Kidney (tissue), 14 donors: ENCODE data around the gene FRAT2. TPM values are rescaled to one million over a fixed set of nuclear protein-coding genes. Genes with fewer than 3 reads are reported as not detected.

Experiments used
- DNase-seq, 5 donors: peaks; one replicate each; pipeline ENCODE4 v3.0.0-alpha.2; 2013 to 2020
- FAIRE-seq: peaks from 2 replicates; lab custom pipeline; 2012; peaks lifted over from hg19 to GRCh38; lab: Jason Lieb, UNC
- H3K27ac ChIP-seq, 2 donors: one replicate each; pipeline ENCODE4 v1.7.0; 2013; ENCODE audit warnings: low read depth in 2 of 2, low read length in 2 of 2, inconsistent platforms in 1 of 2
- H3K27me3 ChIP-seq: one replicate; pipeline ENCODE4 v1.7.1; 2013; ENCODE audit warnings: low read length, inconsistent platforms; ENCODE audit not compliant: control insufficient read depth, insufficient read depth
- H3K36me3 ChIP-seq, 3 donors: one replicate each; pipeline versions ENCODE4 v1.7.0 to v1.7.1; 2013; ENCODE audit warnings: low read length in 3 of 3, control low read depth in 1 of 3, inconsistent platforms in 1 of 3; ENCODE audit not compliant: insufficient read depth in 3 of 3, control insufficient read depth in 2 of 3
- H3K4me1 ChIP-seq, 3 donors: one replicate each; pipeline versions ENCODE4 v1.7.0 to v1.7.1; 2013; ENCODE audit warnings: low read length in 3 of 3, inconsistent platforms in 1 of 3, low read depth in 1 of 3; ENCODE audit not compliant: control insufficient read depth in 2 of 3, insufficient read depth in 2 of 3
- H3K4me3 ChIP-seq, 3 donors: one replicate each; pipeline versions ENCODE4 v1.7.0 to v1.8.1; 2013; ENCODE audit warnings: low read length in 3 of 3, control low read depth in 1 of 3, inconsistent platforms in 1 of 3
- H3K9ac ChIP-seq, 3 donors: one replicate each; pipeline versions ENCODE4 v1.7.0 to v1.7.1; 2013; ENCODE audit warnings: low read length in 3 of 3, control low read depth in 1 of 3, inconsistent platforms in 1 of 3
- H3K9me3 ChIP-seq, 3 donors: one replicate each; pipeline versions ENCODE4 v1.7.0 to v1.7.1; 2013; ENCODE audit warnings: low read length in 3 of 3, control low read depth in 1 of 3, inconsistent platforms in 1 of 3; ENCODE audit not compliant: control insufficient read depth in 2 of 3, insufficient read depth in 1 of 3
- CTCF ChIP-seq: IDR thresholded peaks from 3 replicates; pipeline ENCODE4 v1.5.1; 2012; ENCODE audit warnings: mild to moderate bottlenecking, moderate library complexity, borderline replicate concordance; ENCODE audit not compliant: insufficient read depth; ENCODE audit errors: extremely low read depth
- intact Hi-C: fragments of 100-400 bp; cut with DNase I; formaldehyde crosslinking; loops from one replicate; pipeline ENCODE4 v1.11.1; 2022
- polyA plus RNA-seq: library from polyadenylated mRNA; stranded (reverse); fragments of 350-450 nt; fragmentation: Illumina TruSeq; extraction: RNeasy Lipid Tissue Mini Kit (QIAGEN cat#74804); gene quantifications from one replicate; pipeline ENCODE4 v1.2.3, GENCODE V29; 2014; ENCODE audit warnings: low read depth, low replicate concordance; ENCODE audit not compliant: insufficient read depth
- total RNA-seq: library from RNA; stranded (reverse); fragmentation: NEBNext Ultra II Directional; extraction: Animal tissue kit (Norgen Biotek cat#: 25700); gene quantifications from one replicate; pipeline ENCODE4 v1.2.1, GENCODE V29; 2021
- donor health status: control.
- donor health status: control.
- donor health status: control.
- donor health status: control.
- donor health status: control.
- donor health status: DM: yes; HTN: yes; CAD: no.
- donor health status: Normal renal cell carcinoma (clear cell type).

FRAT2 gene
- total and polyA plus RNA-seq, 2 donors from 2014 or later: 5.4 to 16.8 TPM

- intact Hi-C loops: no loop called here
These were observed 14.7 kb downstream of the FRAT2 start for GRCh38 chr10:97319671-97320479.

GRCh38 chr10:97318772-97319651 is 15.5 kb downstream of the FRAT2 start, which contains the start of gene FRAT1:
TSS of gene FRAT1 (plus strand) at chr10:97319271. CDS start at chr10:97319454, 183 bp downstream.
- Histone ChIP-seq H3K9ac (peak within 1 kb of the TSS; percentile 80 to 96 (median 92)), H3K4me3 (peak within 1 kb of the TSS; percentile 68 to 91 (median 91)), H3K4me1 (peaks cover 0 to 6% (median 5%) of the 10 kb centered on the region in 3 donors), H3K27me3 (no peaks in the 10 kb centered on the region), H3K36me3 (no peaks in the 10 kb centered on the region), H3K27ac (peak within 1 kb of the TSS; percentile 99 to 100), H3K9me3 (no peaks in the 10 kb centered on the region)
- intact Hi-C loops: no loop called here
- TF ChIP-seq CTCF: no peak
- FAIRE-seq (no peak), DNase-seq (peak; percentile 93 to 96 (median 95))

More at GRCh38 chr10:97319671-97320479, 14.7 kb downstream of the FRAT2 start:
- no peak for FAIRE-seq
- peak overlapping the region; percentile 26 to 68 (median 42) for H3K4me3 ChIP-seq
- TF ChIP-seq CTCF: no peak
- no peaks in the 10 kb centered on the region for H3K9me3 ChIP-seq
- H3K4me1 ChIP-seq: peaks cover 0 to 6% (median 5%) of the 10 kb centered on the region in 3 donors
- no peaks in the 10 kb centered on the region for H3K36me3 ChIP-seq
- DNase-seq: peak; percentile 58 to 87 (median 69)
- H3K27me3 ChIP-seq: no peaks in the 10 kb centered on the region
- no peak overlapping the region for H3K9ac ChIP-seq
- H3K27ac ChIP-seq: peak overlapping the region in 1 of 2 donors; percentile 44

- Histone ChIP-seq H3K36me3 (no peaks in the 10 kb centered on the region), H3K4me3 (no peak overlapping the region), H3K9me3 (no peaks in the 10 kb centered on the region), H3K27ac (no peak overlapping the region), H3K27me3 (no peaks in the 10 kb centered on the region), H3K4me1 (no peaks in the 10 kb centered on the region), H3K9ac (no peak overlapping the region)
- DNase-seq (no peak), FAIRE-seq (no peak)
- TF ChIP-seq CTCF: no peak
- intact Hi-C loops: no loop called here
These were observed 19.9 kb downstream of the FRAT2 start for GRCh38 chr10:97314671-97315070.
